Measurements from ENCODE around the gene TRPC1. TPM values are rescaled to one million over a fixed set of nuclear protein-coding genes. Genes with fewer than 3 reads are reported as not detected.
"Not testable (repeated sequence)": the region's sequence is repeated elsewhere in the genome, so short reads cannot be mapped to it uniquely, and the experiment has no call there.

Gene TRPC1
- total RNA-seq, 1 experiment from 2014 or later = 12.4 TPM

- not testable (repeated sequence) for DNase-seq (ENCODE audit: low read depth)
These were observed 26.7 kb downstream of the TRPC1 start for GRCh38 chr3:142750531-142750930.

- DNase-seq (ENCODE audit: low read depth) = not testable (repeated sequence)
These were observed 28.8 kb downstream of the TRPC1 start for GRCh38 chr3:142752605-142753004.

DNA sequence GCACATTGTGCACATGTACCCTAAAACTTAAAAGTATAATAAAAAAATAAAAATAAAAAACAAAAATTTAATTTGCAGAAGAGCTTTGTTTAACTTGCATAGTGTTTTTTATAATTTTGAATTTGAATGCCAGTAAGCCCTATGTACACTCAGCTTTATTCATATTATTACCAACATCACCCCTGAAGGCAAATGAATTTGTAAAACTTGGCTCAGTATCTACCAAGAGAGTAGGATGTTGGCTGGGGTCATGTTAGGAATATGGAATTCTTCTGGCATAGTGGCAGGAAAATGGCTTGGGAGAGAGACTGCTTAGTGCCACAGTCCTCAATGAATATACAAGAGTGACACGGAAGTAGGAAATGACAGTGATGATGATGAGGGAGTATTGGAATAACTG, 30.7 kb downstream of the TRPC1 start:
- DNase-seq (ENCODE audit: low read depth) = no peak

DNA sequence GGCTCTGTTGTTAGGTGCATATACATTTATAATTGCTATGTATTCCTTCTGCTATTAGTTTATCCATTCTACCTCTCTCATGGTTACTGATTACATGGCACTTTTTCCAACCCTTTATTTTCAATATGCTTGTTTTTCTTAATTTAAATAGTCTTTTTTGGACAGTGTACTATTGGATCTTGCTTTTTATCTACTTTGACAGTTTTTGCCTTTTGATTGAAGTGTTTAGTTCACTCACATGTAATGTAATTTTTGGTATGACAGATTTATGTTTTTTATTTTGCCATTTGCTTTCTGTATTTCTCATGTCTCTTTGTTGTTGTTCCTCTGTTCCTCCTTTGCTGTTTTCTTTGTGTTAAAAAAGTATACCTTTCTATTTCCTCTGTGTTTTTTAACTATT, 44.5 kb downstream of the TRPC1 start:
- DNase-seq (ENCODE audit: low read depth) = no peak

- no peak for DNase-seq (ENCODE audit: low read depth)
These were observed 54.1 kb downstream of the TRPC1 start for GRCh38 chr3:142777927-142778326.

DNA sequence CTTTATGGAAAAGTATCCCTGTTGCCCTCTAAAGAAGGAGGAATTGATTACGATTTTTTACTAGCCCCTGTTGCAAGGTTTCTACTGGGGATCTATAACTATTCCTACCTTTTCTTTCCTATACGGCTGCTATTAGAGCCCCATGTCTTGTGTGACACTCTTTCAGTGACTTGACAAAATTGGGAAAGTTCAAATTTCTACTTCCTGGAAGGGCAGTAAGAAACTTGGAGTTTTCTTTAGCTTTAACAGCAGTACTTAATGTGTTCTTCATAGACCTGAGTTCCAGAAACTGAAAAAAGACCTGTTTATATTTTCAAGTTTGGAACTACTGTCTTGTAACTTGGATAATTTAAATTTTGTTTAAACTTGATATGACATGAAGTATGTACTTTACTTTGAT, 54.7 kb downstream of the TRPC1 start:
- no peak for DNase-seq (ENCODE audit: low read depth)

DNA sequence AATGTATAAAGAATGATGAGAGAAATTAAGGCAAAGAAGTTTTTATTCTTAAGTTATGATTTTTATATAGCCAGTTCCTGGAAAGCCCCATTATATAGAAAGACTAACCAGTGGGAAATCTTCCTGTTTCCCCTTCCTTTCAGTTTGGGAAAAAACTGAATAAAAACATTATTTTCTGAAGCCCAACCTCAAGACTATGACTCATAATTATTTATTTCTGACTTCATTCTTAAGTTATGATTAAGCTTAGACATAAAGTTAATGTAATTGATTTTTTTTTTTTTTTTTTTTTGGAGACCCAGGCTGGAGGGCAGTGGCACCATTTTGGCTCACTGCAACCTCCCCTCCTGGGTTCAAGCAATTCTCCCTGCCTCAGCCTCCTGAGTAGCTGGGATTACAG, 55.8 kb downstream of the TRPC1 start:
- DNase-seq (ENCODE audit: low read depth) = peak; percentile 45

DNA sequence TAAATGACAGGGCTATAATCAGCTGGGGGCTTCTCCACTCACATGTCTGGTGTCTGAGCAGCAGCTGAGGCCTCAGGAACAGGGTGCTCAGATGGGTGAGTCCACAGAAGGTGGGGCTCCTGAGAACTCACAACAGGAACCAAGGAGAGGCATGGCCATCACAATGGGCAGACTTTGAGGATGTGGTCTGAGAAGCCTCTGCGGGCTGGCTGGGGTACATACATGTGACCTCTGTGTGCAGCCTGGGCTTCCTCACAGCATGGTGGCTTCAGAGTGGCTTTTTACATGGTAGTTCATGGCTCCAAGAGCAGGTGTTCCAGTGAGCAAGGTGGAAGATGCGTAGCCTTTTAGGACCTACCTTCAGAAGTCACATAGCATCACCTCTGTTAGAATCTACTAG, 58.8 kb downstream of the TRPC1 start:
- no peak for DNase-seq (ENCODE audit: low read depth)

DNA sequence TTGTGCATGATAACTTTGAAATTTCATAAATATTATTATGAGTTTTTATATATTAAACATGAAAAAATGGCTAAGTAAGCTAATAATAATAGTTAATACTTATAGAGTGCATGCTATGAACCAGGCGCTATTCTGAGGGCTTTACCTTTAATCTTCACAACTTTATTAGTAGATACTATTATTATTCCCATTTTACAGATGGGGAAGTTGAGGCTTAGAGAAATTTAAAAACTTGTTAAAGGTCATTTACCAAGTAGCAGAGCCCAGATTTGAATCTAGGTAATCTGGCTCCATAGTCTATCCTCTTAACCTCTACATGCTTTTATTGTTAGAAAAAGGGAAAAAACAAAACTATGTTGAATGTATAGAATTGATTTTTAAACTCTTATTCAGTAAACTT, 60.4 kb downstream of the TRPC1 start:
- no peak for DNase-seq (ENCODE audit: low read depth)

GRCh38 chr3:142785996-142786395, 62.2 kb downstream of the TRPC1 start:
- no peak for DNase-seq (ENCODE audit: low read depth)

DNA sequence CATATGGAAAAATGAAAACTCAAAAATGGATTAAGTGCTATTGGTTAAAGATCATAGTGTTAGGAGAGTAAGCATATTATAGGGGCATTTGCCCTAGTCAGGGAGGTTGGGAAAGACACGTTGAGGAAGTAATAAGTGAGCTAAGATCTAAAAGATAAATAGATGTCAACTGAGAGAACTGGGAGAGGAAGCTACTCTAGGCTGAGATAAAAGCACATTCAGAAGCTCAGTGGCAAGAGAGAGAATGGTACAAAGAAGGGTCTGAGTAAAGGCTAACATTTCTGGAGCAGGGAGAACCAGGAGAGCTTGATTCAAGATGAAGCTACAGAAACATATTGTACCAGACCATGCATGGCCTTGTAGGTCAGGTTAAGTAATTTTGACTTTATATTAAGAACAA, 63.9 kb downstream of the TRPC1 start:
- DNase-seq (ENCODE audit: low read depth) = no peak

- no peak for DNase-seq (ENCODE audit: low read depth)
These were observed 70.7 kb downstream of the TRPC1 start for GRCh38 chr3:142794508-142794907.

GRCh38 chr3:142795332-142795731, 71.5 kb downstream of the TRPC1 start:
- no peak for DNase-seq (ENCODE audit: low read depth)

GRCh38 chr3:142796823-142797222, 73.0 kb downstream of the TRPC1 start:
- no peak for DNase-seq (ENCODE audit: low read depth)

DNA sequence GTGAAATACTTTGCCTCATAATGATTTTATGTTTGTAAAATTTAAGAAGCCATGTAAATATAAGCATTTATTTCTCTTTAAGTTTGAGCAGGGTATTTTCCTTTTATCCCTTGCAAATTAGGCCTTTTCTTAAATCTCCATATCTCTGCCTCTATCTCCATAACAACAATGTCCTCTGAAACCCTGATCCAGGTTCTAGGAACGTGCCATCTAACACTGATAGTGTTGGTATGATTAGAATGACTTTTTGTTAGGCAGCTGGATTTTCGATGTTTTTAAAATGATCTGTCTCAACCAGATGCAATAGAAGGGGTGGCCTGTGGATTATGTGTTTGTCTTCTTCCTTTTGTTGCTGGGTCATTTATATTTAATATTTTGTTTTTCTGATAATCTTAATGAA, 77.9 kb downstream of the TRPC1 start:
- no peak for DNase-seq (ENCODE audit: low read depth)

DNA sequence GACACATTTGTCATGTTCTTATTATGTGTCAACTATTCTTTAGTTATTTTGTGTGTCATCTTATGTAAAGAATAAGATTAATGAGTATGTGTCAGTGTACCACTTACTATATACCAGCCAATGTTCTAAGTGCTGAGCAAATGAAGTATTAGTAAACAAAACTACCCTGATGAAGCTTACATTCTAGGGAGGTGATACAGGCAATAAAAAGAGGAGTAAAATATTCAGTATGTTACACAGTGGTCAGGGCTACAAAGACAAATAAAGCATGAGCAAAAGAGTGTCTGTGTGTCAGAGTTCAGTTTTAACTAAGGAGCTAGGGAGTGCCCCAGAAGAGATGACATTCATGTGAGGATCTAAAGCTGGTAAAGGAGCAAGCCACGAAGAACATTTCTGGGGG, 79.1 kb downstream of the TRPC1 start:
- no peak for DNase-seq (ENCODE audit: low read depth)

DNA sequence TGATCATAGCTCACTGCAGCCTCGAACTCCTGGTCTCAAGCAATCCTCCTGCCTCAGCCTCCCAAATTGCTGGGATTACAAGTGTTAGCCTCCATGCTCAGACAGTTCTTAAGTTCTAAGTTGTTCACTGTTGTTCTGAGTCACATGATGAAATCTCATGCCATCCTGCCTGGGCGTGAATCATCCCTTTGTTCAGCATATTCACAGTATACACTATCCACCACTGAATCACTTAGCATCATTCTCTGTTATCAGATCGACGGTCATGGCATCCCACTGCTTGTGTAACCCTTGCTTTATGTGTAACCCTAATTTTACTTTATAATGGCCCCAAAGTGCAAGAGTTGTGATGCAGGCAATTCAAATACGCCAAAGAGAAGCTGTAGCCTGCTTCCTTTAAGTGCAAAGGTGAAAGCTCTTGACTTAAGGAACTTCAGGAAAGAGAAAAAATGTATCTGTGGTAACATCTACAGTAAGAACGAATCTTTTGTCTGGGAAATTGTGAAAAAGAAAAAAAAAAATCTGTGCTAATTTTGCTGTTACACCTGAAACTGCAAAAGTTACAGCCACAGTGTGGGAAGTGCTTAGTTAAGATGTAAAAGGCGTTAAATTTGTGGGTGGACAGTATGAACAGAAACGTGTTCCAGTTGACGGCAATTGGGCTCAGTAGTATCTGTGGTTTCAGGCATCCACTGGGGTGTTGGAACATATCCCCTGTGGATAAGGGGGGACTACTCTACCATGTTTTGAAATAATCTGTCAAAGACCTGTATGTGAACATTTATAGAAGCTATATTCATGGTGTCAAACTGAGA, 84.5 kb downstream of the TRPC1 start:
- peak; percentile 95 for DNase-seq (ENCODE audit: low read depth)

GRCh38 chr3:142809259-142809658, 85.4 kb downstream of the TRPC1 start:
- DNase-seq (ENCODE audit: low read depth) = no peak

- DNase-seq (ENCODE audit: low read depth) = no peak
These were observed 92.0 kb downstream of the TRPC1 start for GRCh38 chr3:142815803-142816202.

DNA sequence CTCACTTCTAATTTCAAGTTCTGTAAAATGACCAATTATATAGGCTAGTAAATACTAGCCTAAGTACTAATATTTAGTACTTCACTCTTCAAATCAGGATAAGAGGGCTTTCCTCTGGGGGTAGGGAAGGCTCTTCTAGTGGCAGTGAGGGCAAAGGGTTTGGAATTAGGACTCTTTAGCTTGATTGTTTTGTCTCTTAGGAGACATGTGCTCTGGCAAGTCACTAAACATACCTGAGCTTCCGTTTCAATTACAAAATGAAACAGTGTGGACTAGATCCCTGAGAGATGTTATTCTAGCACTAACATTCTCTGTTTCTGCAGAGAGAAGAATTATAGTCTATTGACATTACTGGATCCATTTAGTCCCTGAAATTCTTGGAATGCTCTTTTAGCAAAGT, 93.5 kb downstream of the TRPC1 start:
- no peak for DNase-seq (ENCODE audit: low read depth)

DNA sequence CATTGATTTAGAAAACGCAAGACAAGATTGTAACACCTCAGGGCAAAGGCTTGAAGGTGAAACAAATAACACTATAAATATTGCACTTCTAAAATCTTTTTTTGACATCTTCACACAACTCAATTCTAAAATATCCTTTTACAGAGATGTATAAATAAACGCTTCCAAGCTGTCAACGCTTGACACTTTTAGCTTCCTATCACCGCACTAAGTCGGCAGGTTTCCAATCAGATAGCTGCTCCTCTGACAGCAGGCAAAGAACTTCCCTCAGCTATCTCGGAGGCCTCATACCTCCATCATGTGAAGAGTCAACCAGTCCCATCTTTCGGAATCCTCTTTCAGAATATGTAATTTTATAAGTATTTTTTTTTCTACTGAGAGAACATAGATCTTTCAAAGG, 94.1 kb downstream of the TRPC1 start:
- DNase-seq (ENCODE audit: low read depth) = no peak

DNA sequence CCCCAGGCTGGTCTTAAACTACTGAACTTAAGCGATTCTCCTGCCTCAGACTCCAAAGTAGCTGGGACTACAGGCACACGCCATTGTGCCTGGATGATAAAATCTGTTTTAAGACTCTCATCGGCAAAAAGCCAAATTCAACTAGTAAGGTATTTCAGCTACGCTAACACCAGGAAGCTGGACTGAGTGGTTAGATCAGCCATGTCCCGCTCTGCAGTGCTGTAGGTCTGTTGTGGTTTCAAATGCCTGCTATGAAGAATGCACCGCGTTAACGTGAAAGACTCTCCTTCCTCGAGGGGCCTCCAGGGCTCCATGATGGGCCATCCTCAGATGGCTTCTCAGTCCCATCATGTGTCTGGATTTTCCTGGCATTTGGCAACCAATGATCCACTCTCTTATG, 94.8 kb downstream of the TRPC1 start:
- DNase-seq (ENCODE audit: low read depth) = no peak

DNA sequence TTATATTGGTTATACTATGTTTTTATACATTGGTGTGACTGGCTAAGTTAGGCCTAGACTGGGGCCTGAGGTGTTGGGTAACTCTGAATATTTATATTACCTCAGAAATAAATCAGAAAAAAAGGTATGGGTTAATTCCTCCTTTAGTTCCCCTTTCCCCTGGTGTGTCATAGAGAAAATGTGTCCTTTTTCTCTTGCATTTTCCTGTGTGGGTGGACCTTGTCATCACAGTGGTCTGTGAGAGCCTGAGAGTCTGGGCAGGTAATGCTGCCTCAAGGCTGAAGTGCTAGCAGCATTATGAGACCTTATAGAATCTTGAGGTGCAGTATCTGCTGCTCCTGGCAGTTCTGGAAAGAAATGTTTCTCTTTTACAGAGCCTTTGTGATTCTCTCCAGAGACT, 95.3 kb downstream of the TRPC1 start:
- no peak for DNase-seq (ENCODE audit: low read depth)

Data from HT1080 (cell line).